GM18867 (cell line): ENCODE results near the gene DEFB124.
"Not testable (repeated sequence)": the region's sequence is repeated elsewhere in the genome, so short reads cannot be mapped to it uniquely, and the experiment has no call there.

Experiments
- ATAC-seq: cut with Tn5 transposase; IDR thresholded peaks from one replicate; pipeline ENCODE4 v1.9.1; 2021; ENCODE audit warnings: mild to moderate bottlenecking, moderate library complexity; ENCODE audit not compliant: unreplicated experiment

The DEFB124 gene

DNA sequence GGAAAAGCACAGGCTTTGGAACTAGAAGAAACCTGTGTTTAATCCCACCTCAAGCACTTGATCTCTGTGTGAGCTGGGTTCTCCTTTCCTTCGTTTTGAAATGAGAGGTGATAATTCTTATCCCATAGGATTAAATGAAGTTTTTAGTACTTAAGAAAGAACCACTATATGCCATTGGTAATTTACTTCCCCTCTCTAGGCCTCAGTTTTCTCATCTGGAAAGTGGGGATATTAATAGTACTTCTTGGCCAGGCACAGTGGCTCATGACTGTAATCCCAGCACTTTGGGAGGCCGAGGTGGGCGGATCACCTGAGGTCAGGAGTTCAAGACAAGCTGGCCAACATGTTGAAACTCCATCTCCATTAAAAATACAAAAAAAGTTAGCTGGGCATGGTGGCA is 14.2 kb upstream of the DEFB124 start:
- no peak for ATAC-seq

DNA sequence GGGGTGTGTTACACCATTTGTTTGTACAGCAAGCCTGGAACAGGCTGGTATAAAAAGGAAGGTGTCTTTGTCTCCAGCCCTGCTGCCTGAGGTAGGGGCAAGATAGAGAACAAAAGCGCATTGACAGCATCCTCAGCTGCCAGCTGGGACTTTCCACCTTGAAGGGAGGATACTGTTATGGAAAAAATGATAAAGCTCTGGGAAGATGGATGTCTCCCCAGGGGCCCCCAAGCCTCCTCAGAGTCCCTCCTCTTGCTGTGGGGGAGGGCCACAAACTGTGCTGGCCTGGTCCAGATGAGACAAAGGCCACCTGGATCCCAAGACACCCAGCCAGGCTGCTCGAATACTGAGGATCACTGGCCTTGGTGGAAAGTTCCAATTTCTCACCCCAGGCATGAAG is 13.2 kb upstream of the DEFB124 start:
- ATAC-seq: no peak

- ATAC-seq: no peak
Observed at GRCh38 chr20:31485450-31486339, 10.8 kb upstream of the DEFB124 start.

DNA sequence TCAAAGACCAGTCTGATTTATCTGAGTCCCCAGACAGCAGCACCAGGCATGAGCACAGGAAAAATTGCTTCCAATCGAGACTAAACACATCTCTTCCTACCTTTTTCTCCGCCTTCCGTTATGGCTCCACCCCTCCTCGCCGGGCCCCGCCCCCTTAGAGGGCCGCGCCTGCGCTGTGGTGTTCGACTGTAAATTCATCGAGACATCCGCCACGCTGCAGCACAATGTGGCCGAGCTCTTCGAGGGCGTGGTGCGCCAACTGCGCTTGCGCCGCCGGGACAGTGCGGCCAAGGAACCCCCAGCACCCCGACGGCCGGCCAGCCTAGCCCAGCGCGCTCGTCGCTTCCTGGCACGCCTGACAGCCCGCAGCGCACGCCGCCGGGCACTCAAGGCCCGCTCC is 9.1 kb upstream of the DEFB124 start:
- no peak for ATAC-seq

DNA sequence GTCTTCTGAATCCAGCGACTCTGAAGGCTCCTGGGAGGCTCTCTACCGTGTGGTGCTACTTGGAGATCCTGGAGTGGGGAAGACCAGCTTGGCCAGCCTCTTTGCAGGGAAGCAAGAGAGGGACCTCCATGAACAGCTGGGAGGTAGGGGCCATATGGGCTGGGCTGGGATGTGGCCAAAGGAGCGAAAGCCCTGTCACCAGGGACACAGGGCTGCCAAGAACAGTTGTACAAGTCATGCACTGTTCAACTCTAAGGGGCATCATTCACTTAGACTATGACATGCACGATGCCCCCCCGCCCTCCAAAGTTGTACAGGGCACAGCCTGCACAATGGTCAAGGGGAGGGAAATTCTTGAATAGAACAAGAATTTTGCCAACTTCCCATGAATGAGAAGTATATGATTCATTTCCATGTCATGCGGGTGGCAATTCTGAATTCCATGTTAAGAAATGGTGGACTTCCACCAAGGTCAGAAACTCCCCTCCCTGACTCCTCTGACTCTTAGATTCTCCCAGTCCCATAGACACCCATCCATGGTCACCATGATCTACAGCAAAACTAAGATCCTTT is 1.8 kb upstream of the DEFB124 start:
- no peak for ATAC-seq

DNA sequence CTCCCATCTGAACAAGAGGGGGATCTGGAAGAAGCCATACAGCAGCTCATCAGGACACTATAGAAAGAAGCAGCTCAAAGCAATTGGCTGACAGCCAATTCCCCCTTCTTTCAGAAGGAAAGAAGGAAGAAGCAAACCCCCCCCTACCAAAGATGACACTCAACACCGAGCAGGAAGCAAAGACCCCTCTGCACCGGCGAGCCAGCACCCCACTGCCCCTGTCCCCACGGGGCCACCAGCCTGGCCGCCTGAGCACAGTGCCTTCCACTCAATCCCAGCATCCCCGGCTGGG is 1.3 kb upstream of the DEFB124 start:
- no peak for ATAC-seq

- no peak for ATAC-seq
Observed at GRCh38 chr20:31475472-31476293, 756 bp upstream of the DEFB124 start.

DNA sequence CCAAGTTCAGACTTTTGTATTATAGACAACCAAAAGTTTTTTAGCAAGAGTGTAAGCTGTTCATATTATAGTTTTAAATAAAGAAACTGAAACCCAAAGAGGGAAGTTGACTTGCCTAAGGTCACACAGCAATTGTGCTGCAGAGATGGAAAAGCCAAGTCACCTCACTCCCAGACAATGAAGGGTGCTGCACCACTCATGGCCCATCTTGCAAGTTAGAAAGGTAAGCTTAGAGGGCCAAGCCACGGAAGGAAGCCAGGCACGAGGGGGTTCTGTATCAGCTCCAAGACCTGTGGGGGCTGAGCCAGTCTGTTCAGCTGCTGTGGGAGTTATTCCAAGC is 860 bp downstream of the DEFB124 start:
- ATAC-seq: peak; percentile 88

GRCh38 chr20:31473331-31474096 is 1.4 kb downstream of the DEFB124 start:
- peak; percentile 36 for ATAC-seq

DNA sequence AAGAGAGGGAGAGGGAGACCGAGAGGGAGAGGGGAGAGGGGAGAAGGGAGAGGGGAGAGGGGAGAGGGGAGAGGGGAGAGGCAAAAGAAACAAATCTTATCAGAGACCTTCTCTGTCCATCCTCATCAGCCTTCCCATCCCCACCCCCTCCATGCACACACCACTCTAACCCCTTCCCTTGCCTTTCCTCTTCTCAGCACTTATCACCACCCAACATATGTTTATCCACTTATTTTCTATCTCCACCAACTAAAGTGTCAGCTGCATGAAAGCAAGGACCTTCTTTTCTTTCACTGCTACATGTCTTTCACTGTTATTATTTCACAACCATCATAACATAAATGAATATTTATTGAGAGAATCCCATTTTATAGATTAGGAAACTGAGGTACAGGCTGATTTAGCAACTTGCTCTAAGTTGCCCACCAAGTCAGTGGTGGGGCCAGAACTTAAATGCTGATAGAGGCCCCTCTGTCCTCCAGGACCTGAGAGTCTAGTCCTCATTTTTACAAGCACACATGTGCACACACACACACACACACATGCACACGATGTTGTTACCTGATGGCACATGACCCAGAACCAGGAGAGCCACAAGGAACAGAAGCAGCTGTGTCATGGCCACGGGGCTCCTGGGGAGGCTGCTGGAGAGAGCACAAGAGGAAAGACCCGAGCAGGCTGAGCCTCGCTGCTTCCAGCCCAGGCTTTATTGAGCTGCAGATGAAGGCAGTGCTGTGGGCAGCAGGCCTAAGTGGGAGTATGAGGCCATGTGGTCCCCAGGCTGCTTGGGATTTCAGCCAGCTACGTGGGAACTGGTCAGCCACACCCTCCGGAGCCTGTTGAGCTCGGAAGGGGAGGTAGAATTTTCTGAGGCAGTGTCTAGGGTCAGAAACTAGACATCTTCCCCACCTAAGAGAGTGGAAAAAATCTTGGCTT is 2.3 kb downstream of the DEFB124 start:
- ATAC-seq: no peak

DNA sequence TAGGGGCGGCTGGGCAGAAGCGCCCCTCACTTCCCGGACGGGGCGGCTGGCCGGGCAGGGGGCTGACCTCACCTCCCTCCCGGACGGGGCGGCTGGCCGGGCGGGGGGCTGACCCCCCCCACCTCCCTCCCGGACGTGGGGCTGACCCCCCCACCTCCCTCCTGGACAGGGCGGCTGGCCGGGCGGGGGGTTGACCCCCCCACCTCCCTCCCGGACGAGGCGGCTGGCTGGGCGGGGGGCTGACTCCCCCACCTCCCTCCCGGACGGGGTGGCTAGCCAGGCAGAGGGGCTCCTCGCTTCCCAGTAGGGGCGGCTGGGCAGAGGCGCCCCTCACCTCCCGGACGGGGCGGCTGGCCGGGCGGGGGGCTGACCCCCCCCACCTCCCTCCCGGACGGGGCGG is 4.0 kb downstream of the DEFB124 start:
- not testable (repeated sequence) for ATAC-seq

DNA sequence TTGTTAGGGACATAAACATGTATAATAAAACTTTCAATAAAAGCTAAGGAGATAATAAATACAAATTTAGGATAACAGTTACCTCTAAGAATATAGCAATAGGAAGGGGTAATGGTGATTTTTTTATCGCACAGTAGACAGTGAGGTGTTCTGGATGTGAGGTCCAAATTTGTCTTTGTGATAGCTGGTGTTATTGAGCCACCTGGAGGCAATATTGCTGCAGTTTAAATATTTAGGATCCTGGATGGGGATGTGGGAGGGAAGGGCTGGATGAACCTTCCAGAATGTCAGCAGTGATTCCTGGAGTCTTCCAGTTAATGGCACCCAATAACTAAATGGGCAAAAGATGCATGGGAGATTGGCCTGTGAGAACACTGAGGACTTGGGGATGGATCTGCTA is 20.6 kb downstream of the DEFB124 start:
- ATAC-seq: no peak

- ATAC-seq: no peak
Observed at GRCh38 chr20:31452575-31452974, 22.4 kb downstream of the DEFB124 start.

- no peak for ATAC-seq
Observed at GRCh38 chr20:31449511-31450414, 25.2 kb downstream of the DEFB124 start.

DNA sequence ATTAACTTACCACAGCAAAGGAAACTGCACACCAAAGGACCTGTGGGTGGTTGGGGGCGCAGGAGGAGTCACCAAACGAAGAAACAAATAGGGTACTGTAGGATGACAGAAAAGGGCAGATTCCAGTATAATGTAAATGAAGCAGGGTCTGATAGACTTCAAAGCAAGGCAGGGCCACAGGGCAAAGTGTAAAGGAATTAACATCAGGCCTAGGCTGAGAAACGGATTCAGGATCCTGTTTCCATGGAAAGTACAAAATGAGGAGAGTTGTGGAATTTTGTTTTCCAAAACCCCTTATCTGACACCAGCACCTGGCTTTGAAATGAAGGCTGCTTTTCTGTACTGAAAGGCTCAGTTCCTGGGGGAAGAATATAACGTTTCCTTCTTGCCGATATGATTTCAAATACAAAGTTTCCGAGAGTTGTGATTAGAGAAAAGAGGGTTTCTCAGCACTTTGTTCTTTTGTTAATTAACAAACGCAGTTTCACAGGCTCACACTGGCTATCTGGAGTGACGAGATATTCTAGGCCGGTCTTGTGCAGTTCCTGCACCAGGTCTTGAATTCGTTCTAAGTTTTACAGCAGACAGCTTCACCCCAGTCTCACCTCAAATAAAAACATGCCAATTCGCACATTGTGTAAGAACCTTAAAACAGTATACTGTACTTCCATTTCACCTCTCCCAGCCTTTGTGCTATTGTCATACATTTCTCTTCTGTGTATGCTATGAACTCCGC is 28.7 kb downstream of the DEFB124 start:
- ATAC-seq: no peak

DNA sequence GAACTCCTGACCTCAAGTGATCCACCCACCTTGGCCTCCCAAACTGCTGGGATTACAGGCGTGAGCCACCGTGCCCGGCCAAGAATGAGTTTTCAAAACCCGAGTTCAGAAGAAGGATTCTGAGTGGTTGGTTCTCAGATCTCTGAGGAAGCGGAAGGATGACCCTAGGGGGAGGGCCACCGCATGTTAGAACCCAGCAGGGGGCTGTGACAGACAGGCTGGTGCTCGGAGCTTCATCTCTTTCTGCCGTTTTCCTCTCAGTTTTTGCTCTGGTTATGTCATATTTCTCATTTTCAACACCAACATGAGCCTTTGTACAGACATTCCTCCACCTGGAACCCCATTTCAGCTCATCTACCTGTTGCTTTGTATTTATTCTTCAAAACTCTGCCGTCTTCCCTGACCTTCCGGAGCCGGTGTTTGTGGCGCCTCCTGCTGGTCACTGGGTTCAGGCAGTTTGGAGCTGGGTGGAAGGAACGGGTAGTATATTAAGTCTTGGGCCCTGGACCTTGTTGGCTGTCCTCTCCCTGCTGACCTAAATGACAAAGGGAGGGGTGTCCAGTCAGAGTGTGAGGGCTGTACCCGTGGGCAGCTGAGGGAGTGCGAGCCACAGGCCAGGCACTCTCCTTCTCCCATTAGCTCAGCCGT is 34.8 kb downstream of the DEFB124 start, which contains the start of gene DEFB123:
DEFB123 (plus strand) TSS at position 621 of the 648 bp plus-strand sequence. CDS start 67 bp downstream, outside the sequence.
- ATAC-seq: no peak

DNA sequence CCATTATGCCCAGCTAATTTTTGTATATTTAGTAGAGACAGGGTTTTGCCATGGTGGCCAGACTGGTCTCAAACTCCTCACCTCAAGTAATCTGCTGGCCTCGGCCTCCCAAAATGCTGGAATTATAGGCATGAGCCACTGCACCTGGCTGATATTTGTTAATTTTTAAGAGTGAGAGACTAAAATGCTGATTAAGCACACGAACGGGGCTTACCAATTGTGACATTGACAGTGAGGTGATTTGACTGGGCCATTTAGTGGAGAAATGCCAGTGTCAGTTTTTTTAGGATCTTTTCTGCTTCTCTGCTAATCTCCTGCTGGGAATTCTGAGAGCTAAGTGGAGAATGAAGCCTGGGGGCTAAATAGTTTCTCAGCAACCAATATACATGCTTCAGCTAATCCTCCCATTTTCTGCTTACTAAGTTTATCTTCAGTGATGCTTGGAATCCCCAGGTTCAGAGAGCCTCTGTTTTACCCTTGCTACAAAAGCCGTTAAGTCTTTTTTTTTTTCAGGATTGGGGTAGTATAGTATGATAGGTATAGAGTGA is 44.3 kb downstream of the DEFB124 start:
- ATAC-seq: no peak
